Neuron (in vitro differentiated cells): ENCODE data around the gene BTN3A1.
"Not testable (repeated sequence)": the region's sequence is repeated elsewhere in the genome, so short reads cannot be mapped to it uniquely, and the experiment has no call there.

Source experiments
- H2AFZ ChIP-seq: one replicate; pipeline ENCODE4 v1.6.1; 2013; ENCODE audit warnings: low read depth, mild to moderate bottlenecking, inconsistent platforms, low read length, moderate library complexity
- H3K27me3 ChIP-seq: one replicate; pipeline ENCODE4 v1.6.1; 2013; ENCODE audit warnings: low read length; ENCODE audit not compliant: insufficient read depth
- H3K36me3 ChIP-seq: one replicate; pipeline ENCODE4 v1.6.1; 2013; ENCODE audit warnings: low read length; ENCODE audit not compliant: insufficient read depth
- H3K4me1 ChIP-seq: one replicate; pipeline ENCODE4 v1.6.1; 2013; ENCODE audit warnings: low read length; ENCODE audit not compliant: insufficient read depth
- H3K4me3 ChIP-seq: 2 replicates; pipeline ENCODE4 v1.5.1; 2013; ENCODE audit warnings: mild to moderate bottlenecking, low read length, moderate library complexity
- H3K9me3 ChIP-seq: one replicate; pipeline ENCODE4 v1.6.1; 2013; ENCODE audit warnings: low read length

The BTN3A1 gene

GRCh38 chr6:26426691-26427450 lies 24.8 kb downstream of the BTN3A1 start:
- H2AFZ ChIP-seq: no peak overlapping the region
- no peaks in the 10 kb centered on the region for H3K27me3 ChIP-seq
- no peak overlapping the region for H3K4me3 ChIP-seq
- peaks cover 52% of the 10 kb centered on the region for H3K36me3 ChIP-seq
- peaks cover 8% of the 10 kb centered on the region for H3K4me1 ChIP-seq
- no peaks in the 10 kb centered on the region for H3K9me3 ChIP-seq

GRCh38 chr6:26427451-26427809 lies 25.4 kb downstream of the BTN3A1 start:
- Histone ChIP-seq H3K9me3 (no peaks in the 10 kb centered on the region), H3K4me1 (peaks cover 4% of the 10 kb centered on the region), H3K4me3 (no peak overlapping the region), H2AFZ (no peak overlapping the region), H3K27me3 (no peaks in the 10 kb centered on the region), H3K36me3 (peaks cover 53% of the 10 kb centered on the region)

GRCh38 chr6:26428206-26428605 lies 26.1 kb downstream of the BTN3A1 start:
- no peaks in the 10 kb centered on the region for H3K4me1 ChIP-seq
- no peak overlapping the region for H2AFZ ChIP-seq
- no peaks in the 10 kb centered on the region for H3K27me3 ChIP-seq
- no peaks in the 10 kb centered on the region for H3K9me3 ChIP-seq
- peaks cover 53% of the 10 kb centered on the region for H3K36me3 ChIP-seq
- H3K4me3 ChIP-seq: no peak overlapping the region

- Histone ChIP-seq H2AFZ (no peak overlapping the region), H3K9me3 (no peaks in the 10 kb centered on the region), H3K27me3 (no peaks in the 10 kb centered on the region), H3K4me1 (no peaks in the 10 kb centered on the region), H3K36me3 (peaks cover 48% of the 10 kb centered on the region), H3K4me3 (no peak overlapping the region)
Observed at GRCh38 chr6:26430787-26431186, 28.7 kb downstream of the BTN3A1 start.

- Histone ChIP-seq H3K4me1 (no peaks in the 10 kb centered on the region), H3K27me3 (no peaks in the 10 kb centered on the region), H3K9me3 (no peaks in the 10 kb centered on the region), H3K36me3 (peaks cover 40% of the 10 kb centered on the region), H3K4me3 (no peak overlapping the region), H2AFZ (no peak overlapping the region)
Observed at GRCh38 chr6:26431258-26432172, 29.4 kb downstream of the BTN3A1 start.

- Histone ChIP-seq H3K4me3 (no peak overlapping the region), H2AFZ (no peak overlapping the region), H3K4me1 (no peaks in the 10 kb centered on the region), H3K36me3 (peaks cover 31% of the 10 kb centered on the region), H3K9me3 (no peaks in the 10 kb centered on the region), H3K27me3 (no peaks in the 10 kb centered on the region)
Observed at GRCh38 chr6:26432627-26433201, 30.6 kb downstream of the BTN3A1 start.

- not testable (repeated sequence) for H3K4me3 ChIP-seq, H3K4me1 ChIP-seq, H2AFZ ChIP-seq, H3K27me3 ChIP-seq, H3K9me3 ChIP-seq
- peaks cover 24% of the 10 kb centered on the region for H3K36me3 ChIP-seq
Observed at GRCh38 chr6:26433680-26434079, 31.6 kb downstream of the BTN3A1 start.

GRCh38 chr6:26436018-26436417 lies 33.9 kb downstream of the BTN3A1 start:
- Histone ChIP-seq H2AFZ (no peak overlapping the region), H3K4me3 (no peak overlapping the region), H3K27me3 (no peaks in the 10 kb centered on the region), H3K4me1 (peaks cover 13% of the 10 kb centered on the region), H3K36me3 (peaks cover 10% of the 10 kb centered on the region), H3K9me3 (no peaks in the 10 kb centered on the region)

GRCh38 chr6:26437550-26437949 lies 35.5 kb downstream of the BTN3A1 start:
- Histone ChIP-seq H3K36me3 (no peaks in the 10 kb centered on the region), H2AFZ (no peak overlapping the region), H3K27me3 (no peaks in the 10 kb centered on the region), H3K9me3 (no peaks in the 10 kb centered on the region), H3K4me3 (no peak overlapping the region), H3K4me1 (peaks cover 13% of the 10 kb centered on the region)

- H3K4me1 ChIP-seq: peaks cover 13% of the 10 kb centered on the region
- no peaks in the 10 kb centered on the region for H3K27me3 ChIP-seq
- no peaks in the 10 kb centered on the region for H3K36me3 ChIP-seq
- H2AFZ ChIP-seq: no peak overlapping the region
- H3K9me3 ChIP-seq: no peaks in the 10 kb centered on the region
- H3K4me3 ChIP-seq: no peak overlapping the region
Observed at GRCh38 chr6:26438000-26438399, 35.9 kb downstream of the BTN3A1 start.

- Histone ChIP-seq H3K36me3 (no peaks in the 10 kb centered on the region), H3K4me3 (peak overlapping the region; percentile 24), H3K4me1 (peaks cover 13% of the 10 kb centered on the region), H2AFZ (peak overlapping the region; percentile 95), H3K27me3 (no peaks in the 10 kb centered on the region), H3K9me3 (no peaks in the 10 kb centered on the region)
Observed at GRCh38 chr6:26439151-26440125, 37.4 kb downstream of the BTN3A1 start.

- no peaks in the 10 kb centered on the region for H3K36me3 ChIP-seq
- no peak overlapping the region for H3K4me3 ChIP-seq
- H2AFZ ChIP-seq: peak overlapping the region; percentile 95
- H3K9me3 ChIP-seq: no peaks in the 10 kb centered on the region
- peaks cover 13% of the 10 kb centered on the region for H3K4me1 ChIP-seq
- no peaks in the 10 kb centered on the region for H3K27me3 ChIP-seq
Observed at GRCh38 chr6:26440977-26441358, 38.9 kb downstream of the BTN3A1 start.
